ENCODE data around the gene ITGA1. TPM values are rescaled to one million over a fixed set of nuclear protein-coding genes. Genes with fewer than 3 reads are reported as not detected.

ITGA1 gene
- total RNA-seq, 2 experiments from 2014 or later, result not detected

GRCh38 chr5:52854949-52855348 lies 67.2 kb downstream of the ITGA1 start:
- TF ChIP-seq CTCF (conservative IDR thresholded peaks at IDR 0.05; ENCODE audit: low read length) (no peak), EZH2phosphoT487 (IDR thresholded peaks at IDR 0.05; ENCODE audit: borderline replicate concordance, low read depth, low read length) (no peak)
- Histone ChIP-seq H3K9me2 (ENCODE audit: insufficient read depth, low read length) (no peaks in the 10 kb centered on the region), H3K4me1 (ENCODE audit: insufficient read depth, low read length, poor library complexity, severe bottlenecking) (no peaks in the 10 kb centered on the region)

GRCh38 chr5:52856564-52856963 lies 68.8 kb downstream of the ITGA1 start:
- intact Hi-C loops (cut with micrococcal nuclease; ENCODE audit: unreplicated experiment), result no loop called here
- Histone ChIP-seq H3K4me2 (ENCODE audit: low read length) (no peak overlapping the region), H3K36me3 (ENCODE audit: insufficient read depth, low read length) (no peaks in the 10 kb centered on the region), H3K4me3 (ENCODE audit: low read depth, low read length, poor library complexity, severe bottlenecking) (no peak overlapping the region), H3K27ac (ENCODE audit: low read depth, low read length, poor library complexity, severe bottlenecking) (no peak overlapping the region), H3K4me1 (ENCODE audit: insufficient read depth, low read length, poor library complexity, severe bottlenecking) (no peaks in the 10 kb centered on the region), H4K20me1 (ENCODE audit: insufficient read depth, low read length) (no peaks in the 10 kb centered on the region), H3K79me2 (ENCODE audit: insufficient read depth, low read depth, low read length) (no peaks in the 10 kb centered on the region), H3K9me2 (ENCODE audit: insufficient read depth, low read length) (no peaks in the 10 kb centered on the region), H3K9me3 (ENCODE audit: low read length) (no peaks in the 10 kb centered on the region), H2AFZ (ENCODE audit: low read length) (no peak overlapping the region)
- no peak for TF ChIP-seq CTCF (conservative IDR thresholded peaks at IDR 0.05; ENCODE audit: low read length)
- TF ChIP-seq EZH2phosphoT487 (IDR thresholded peaks at IDR 0.05; ENCODE audit: borderline replicate concordance, low read depth, low read length), result no peak
- BruUV-seq (replicated peaks), result no TSS peak
- ChIA-PET CTCF (ENCODE audit: unreplicated experiment) (no interaction called here), POLR2A (no interaction called here)
- DNase-seq (ENCODE audit: low spot score), result no peak

More at GRCh38 chr5:52854949-52855348, 67.2 kb downstream of the ITGA1 start:
- H4K20me1 ChIP-seq (ENCODE audit: insufficient read depth, low read length), result no peaks in the 10 kb centered on the region
- CTCF ChIA-PET (ENCODE audit: unreplicated experiment), result no interaction called here
- no peak overlapping the region for H3K4me3 ChIP-seq (ENCODE audit: low read depth, low read length, poor library complexity, severe bottlenecking)
- no peaks in the 10 kb centered on the region for H3K36me3 ChIP-seq (ENCODE audit: insufficient read depth, low read length)
- no peak overlapping the region for H3K4me2 ChIP-seq (ENCODE audit: low read length)
- no TSS peak for BruUV-seq (replicated peaks)
- H2AFZ ChIP-seq (ENCODE audit: low read length), result no peak overlapping the region
- H3K9me3 ChIP-seq (ENCODE audit: low read length), result no peaks in the 10 kb centered on the region
- no peak overlapping the region for H3K27ac ChIP-seq (ENCODE audit: low read depth, low read length, poor library complexity, severe bottlenecking)
- POLR2A ChIA-PET, result no interaction called here
- H3K79me2 ChIP-seq (ENCODE audit: insufficient read depth, low read depth, low read length), result no peaks in the 10 kb centered on the region
- no peak for DNase-seq (ENCODE audit: low spot score)
- intact Hi-C loops (cut with micrococcal nuclease; ENCODE audit: unreplicated experiment), result no loop called here

- POLR2A ChIA-PET, result interaction anchor here (0.7 to 1.3 kb wide), 2 partner anchors 14 to 40 kb away, joined by 3 to 4 read pairs; no protein-coding TSS in a partner anchor
- intact Hi-C loops (cut with micrococcal nuclease; ENCODE audit: unreplicated experiment), result no loop called here
- TF ChIP-seq CTCF (conservative IDR thresholded peaks at IDR 0.05; ENCODE audit: low read length), result no peak
- no peak for TF ChIP-seq EZH2phosphoT487 (IDR thresholded peaks at IDR 0.05; ENCODE audit: borderline replicate concordance, low read depth, low read length)
- Histone ChIP-seq H3K79me2 (ENCODE audit: insufficient read depth, low read depth, low read length) (no peaks in the 10 kb centered on the region), H3K9me2 (ENCODE audit: insufficient read depth, low read length) (no peaks in the 10 kb centered on the region), H3K9me3 (ENCODE audit: low read length) (no peaks in the 10 kb centered on the region), H3K4me2 (ENCODE audit: low read length) (no peak overlapping the region), H2AFZ (ENCODE audit: low read length) (no peak overlapping the region), H3K4me3 (ENCODE audit: low read depth, low read length, poor library complexity, severe bottlenecking) (no peak overlapping the region), H4K20me1 (ENCODE audit: insufficient read depth, low read length) (no peaks in the 10 kb centered on the region), H3K27ac (ENCODE audit: low read depth, low read length, poor library complexity, severe bottlenecking) (no peak overlapping the region), H3K36me3 (ENCODE audit: insufficient read depth, low read length) (no peaks in the 10 kb centered on the region), H3K4me1 (ENCODE audit: insufficient read depth, low read length, poor library complexity, severe bottlenecking) (no peaks in the 10 kb centered on the region)
- CTCF ChIA-PET (ENCODE audit: unreplicated experiment), result no interaction called here
- no TSS peak for BruUV-seq (replicated peaks)
- DNase-seq (ENCODE audit: low spot score), result no peak
Observed at GRCh38 chr5:52859628-52860027, 71.9 kb downstream of the ITGA1 start.

All from OCI-LY7 (cell line).